Measurements from ENCODE around the gene TNNT3.

GRCh38 chr11:1949922-1950321 lies 30.4 kb downstream of the TNNT3 start:
- TF ChIP-seq CTCF (conservative IDR thresholded peaks at IDR 0.05; ENCODE audit: low read length) (no peak), EZH2phosphoT487 (IDR thresholded peaks at IDR 0.05; ENCODE audit: borderline replicate concordance, low read depth, low read length) (no peak)
